Peyer's patch (tissue), 4 donors: ENCODE measurements around the gene CHFR. TPM values are rescaled to one million over a fixed set of nuclear protein-coding genes. Genes with fewer than 3 reads are reported as not detected.

ENCODE experiments used
- DNase-seq, 3 donors: peaks; one replicate each; pipeline ENCODE4 v3.0.0-alpha.2; 2017 to 2019
- H3K27ac ChIP-seq, 4 donors: fragments of 200-600 bp; sonication (generic); one replicate each; pipeline ENCODE4 v1.5.1; 2016 to 2019
- H3K27me3 ChIP-seq, 2 donors: fragments of 200-600 bp; sonication (generic); one replicate each; pipeline ENCODE4 v1.5.1; 2019
- H3K36me3 ChIP-seq, 3 donors: fragments of 200-600 bp; sonication (generic); one replicate each; pipeline ENCODE4 v1.5.1; 2016 to 2019
- H3K4me1 ChIP-seq, 4 donors: fragments of 200-600 bp; sonication (generic); one replicate each; pipeline ENCODE4 v1.5.1; 2016 to 2019
- H3K4me3 ChIP-seq, 4 donors: fragments of 200-600 bp; sonication (generic); 1 replicate in 3 of 4; 2 replicates in 1 of 4; pipeline ENCODE4 v1.5.1; 2016 to 2019; ENCODE audit warnings: mild to moderate bottlenecking in 1 of 4
- H3K9me3 ChIP-seq, 4 donors: fragments of 200-600 bp; sonication (generic); one replicate each; pipeline ENCODE4 v1.5.1; 2016 to 2019; ENCODE audit warnings: mild to moderate bottlenecking in 1 of 4
- CTCF ChIP-seq, 6 experiments: fragments of 450-650 bp in 4 of 6; fragments of 200-600 bp in 2 of 6; sonication (generic) in 1 of 6; IDR thresholded peaks; one replicate each; pipeline ENCODE4 v1.5.1; 2017 to 2019; ENCODE audit warnings: antibody characterized with exemption in 6 of 6, mild to moderate bottlenecking in 3 of 6, moderate library complexity in 1 of 6
- POLR2A ChIP-seq, 2 donors: fragments of 450-650 bp; IDR thresholded peaks; one replicate each; pipeline ENCODE4 v1.5.1; 2017; ENCODE audit warnings: antibody characterized with exemption in 2 of 2, mild to moderate bottlenecking in 2 of 2, moderate library complexity in 2 of 2
- total RNA-seq, 4 donors: library from RNA; depleted of rRNA; stranded (reverse); fragments of >200 nt; gene quantifications; one replicate each; pipeline ENCODE4 v1.1.0, GENCODE V29; 2016

The CHFR gene
- total RNA-seq, 4 donors from 2014 or later = 80.6 to 125 (median 94.7) TPM

GRCh38 chr12:132924356-132924755 lies 37.0 kb upstream of the CHFR start:
- H3K27me3 ChIP-seq = no peaks in the 10 kb centered on the region
- peaks cover 0 to 98% (median 49%) of the 10 kb centered on the region in 4 donors for H3K9me3 ChIP-seq
- DNase-seq = no peak
- no peak overlapping the region for H3K4me3 ChIP-seq
- H3K36me3 ChIP-seq = peaks cover 0 to 30% (median 0%) of the 10 kb centered on the region in 3 donors
- H3K27ac ChIP-seq = no peak overlapping the region
- H3K4me1 ChIP-seq = no peaks in the 10 kb centered on the region
- TF ChIP-seq POLR2A (IDR thresholded peaks at IDR 0.05) = no peak
- TF ChIP-seq CTCF (IDR thresholded peaks at IDR 0.05) = no peak

GRCh38 chr12:132923356-132923909 lies 36.0 kb upstream of the CHFR start:
- H3K9me3 ChIP-seq = peaks cover 0 to 97% (median 48%) of the 10 kb centered on the region in 4 donors
- H3K27me3 ChIP-seq = no peaks in the 10 kb centered on the region
- TF ChIP-seq CTCF (IDR thresholded peaks at IDR 0.05) (no peak), POLR2A (IDR thresholded peaks at IDR 0.05) (no peak)
- H3K4me3 ChIP-seq = no peak overlapping the region
- H3K36me3 ChIP-seq = peaks cover 0 to 21% (median 0%) of the 10 kb centered on the region in 3 donors
- DNase-seq = no peak
- no peak overlapping the region for H3K27ac ChIP-seq
- no peaks in the 10 kb centered on the region for H3K4me1 ChIP-seq

- DNase-seq = no peak
- no peak overlapping the region for H3K27ac ChIP-seq
- no peak overlapping the region for H3K4me3 ChIP-seq
- no peaks in the 10 kb centered on the region for H3K4me1 ChIP-seq
- H3K9me3 ChIP-seq = peaks cover 0 to 97% (median 46%) of the 10 kb centered on the region in 4 donors
- H3K36me3 ChIP-seq = peaks cover 0 to 14% (median 0%) of the 10 kb centered on the region in 3 donors
- no peaks in the 10 kb centered on the region for H3K27me3 ChIP-seq
- TF ChIP-seq CTCF (IDR thresholded peaks at IDR 0.05) = no peak
- no peak for TF ChIP-seq POLR2A (IDR thresholded peaks at IDR 0.05)
These were observed 35.3 kb upstream of the CHFR start for GRCh38 chr12:132922676-132923075.

- peaks cover 0 to 5% (median 0%) of the 10 kb centered on the region in 3 donors for H3K36me3 ChIP-seq
- no peaks in the 10 kb centered on the region for H3K27me3 ChIP-seq
- no peak for DNase-seq
- H3K4me1 ChIP-seq = no peaks in the 10 kb centered on the region
- H3K4me3 ChIP-seq = no peak overlapping the region
- H3K27ac ChIP-seq = no peak overlapping the region
- H3K9me3 ChIP-seq = peaks cover 0 to 97% (median 41%) of the 10 kb centered on the region in 4 donors
- TF ChIP-seq CTCF (IDR thresholded peaks at IDR 0.05) = no peak
- no peak for TF ChIP-seq POLR2A (IDR thresholded peaks at IDR 0.05)
These were observed 34.3 kb upstream of the CHFR start for GRCh38 chr12:132921685-132922084.

GRCh38 chr12:132918680-132919079 lies 31.3 kb upstream of the CHFR start:
- DNase-seq = no peak
- H3K4me1 ChIP-seq = no peaks in the 10 kb centered on the region
- no peaks in the 10 kb centered on the region for H3K27me3 ChIP-seq
- no peaks in the 10 kb centered on the region for H3K36me3 ChIP-seq
- H3K4me3 ChIP-seq = no peak overlapping the region
- no peak for TF ChIP-seq CTCF (IDR thresholded peaks at IDR 0.05)
- TF ChIP-seq POLR2A (IDR thresholded peaks at IDR 0.05) = no peak
- H3K9me3 ChIP-seq = peaks cover 0 to 82% (median 22%) of the 10 kb centered on the region in 4 donors
- H3K27ac ChIP-seq = no peak overlapping the region

- Histone ChIP-seq H3K4me3 (peak overlapping the region; percentile 41 to 68 (median 61)), H3K27me3 (no peaks in the 10 kb centered on the region), H3K36me3 (no peaks in the 10 kb centered on the region), H3K27ac (peak overlapping the region; percentile 77 to 81 (median 80)), H3K4me1 (no peaks in the 10 kb centered on the region), H3K9me3 (peaks cover 0 to 25% (median 5%) of the 10 kb centered on the region in 4 donors)
- DNase-seq = no peak
- TF ChIP-seq POLR2A (IDR thresholded peaks at IDR 0.05) (no peak), CTCF (IDR thresholded peaks at IDR 0.05) (no peak)
These were observed 21.6 kb upstream of the CHFR start for GRCh38 chr12:132909030-132909368.
